ES-I3 (cell line): ENCODE measurements around the gene NXPH2.

Experiments
- H3K36me3 ChIP-seq: 2 replicates; pipeline ENCODE4 v1.6.1; 2013; ENCODE audit warnings: mild to moderate bottlenecking, low read length, control low read depth, moderate library complexity; ENCODE audit not compliant: insufficient read depth
- H3K4me1 ChIP-seq: 2 replicates; pipeline ENCODE4 v1.6.1; 2013; ENCODE audit warnings: mild to moderate bottlenecking, control low read depth, low read length; ENCODE audit not compliant: insufficient read depth
- H3K9ac ChIP-seq: 2 replicates; pipeline ENCODE4 v1.6.1; 2013; ENCODE audit warnings: low read depth, mild to moderate bottlenecking, low read length, moderate library complexity
- H3K9me3 ChIP-seq: 2 replicates; pipeline ENCODE4 v1.6.1; 2013; ENCODE audit warnings: mild to moderate bottlenecking, low read length, moderate library complexity; ENCODE audit not compliant: control insufficient read depth, insufficient read depth

NXPH2 gene

GRCh38 chr2:138711812-138712211, 68.4 kb downstream of the NXPH2 start:
- H3K9me3 ChIP-seq, result no peaks in the 10 kb centered on the region
- H3K36me3 ChIP-seq, result no peaks in the 10 kb centered on the region
- H3K4me1 ChIP-seq, result no peaks in the 10 kb centered on the region
- no peak overlapping the region for H3K9ac ChIP-seq

- Histone ChIP-seq H3K9me3 (no peaks in the 10 kb centered on the region), H3K4me1 (no peaks in the 10 kb centered on the region), H3K36me3 (no peaks in the 10 kb centered on the region), H3K9ac (no peak overlapping the region)
These were observed 71.4 kb downstream of the NXPH2 start for GRCh38 chr2:138708682-138709241.

- no peaks in the 10 kb centered on the region for H3K9me3 ChIP-seq
- no peak overlapping the region for H3K9ac ChIP-seq
- H3K36me3 ChIP-seq, result no peaks in the 10 kb centered on the region
- H3K4me1 ChIP-seq, result no peaks in the 10 kb centered on the region
These were observed 72.7 kb downstream of the NXPH2 start for GRCh38 chr2:138707392-138708074.

GRCh38 chr2:138703242-138703641, 76.9 kb downstream of the NXPH2 start:
- Histone ChIP-seq H3K9ac (no peak overlapping the region), H3K9me3 (no peaks in the 10 kb centered on the region), H3K36me3 (no peaks in the 10 kb centered on the region), H3K4me1 (peaks cover 9% of the 10 kb centered on the region; the same call in 1 of the 2 replicates)

GRCh38 chr2:138700716-138701115, 79.5 kb downstream of the NXPH2 start:
- Histone ChIP-seq H3K36me3 (no peaks in the 10 kb centered on the region), H3K4me1 (peaks cover 9% of the 10 kb centered on the region; the same call in 1 of the 2 replicates), H3K9ac (no peak overlapping the region), H3K9me3 (no peaks in the 10 kb centered on the region)

GRCh38 chr2:138699421-138699820, 80.8 kb downstream of the NXPH2 start:
- H3K4me1 ChIP-seq, result peaks cover 9% of the 10 kb centered on the region; the same call in 1 of the 2 replicates
- H3K36me3 ChIP-seq, result no peaks in the 10 kb centered on the region
- H3K9me3 ChIP-seq, result no peaks in the 10 kb centered on the region
- no peak overlapping the region for H3K9ac ChIP-seq

- H3K4me1 ChIP-seq, result peaks cover 9% of the 10 kb centered on the region; the same call in 1 of the 2 replicates
- H3K9me3 ChIP-seq, result no peaks in the 10 kb centered on the region
- H3K36me3 ChIP-seq, result no peaks in the 10 kb centered on the region
- H3K9ac ChIP-seq, result no peak overlapping the region
These were observed 81.8 kb downstream of the NXPH2 start for GRCh38 chr2:138698428-138698827.

GRCh38 chr2:138691667-138692066, 88.5 kb downstream of the NXPH2 start:
- no peaks in the 10 kb centered on the region for H3K9me3 ChIP-seq

GRCh38 chr2:138689705-138690104, 90.5 kb downstream of the NXPH2 start:
- Histone ChIP-seq H3K4me1 (no peaks in the 10 kb centered on the region), H3K9me3 (no peaks in the 10 kb centered on the region), H3K9ac (no peak overlapping the region), H3K36me3 (no peaks in the 10 kb centered on the region)

More at GRCh38 chr2:138691667-138692066, 88.5 kb downstream of the NXPH2 start:
- H3K4me1 ChIP-seq, result no peaks in the 10 kb centered on the region
- no peaks in the 10 kb centered on the region for H3K36me3 ChIP-seq
- H3K9ac ChIP-seq, result no peak overlapping the region

- H3K9me3 ChIP-seq, result no peaks in the 10 kb centered on the region
- no peaks in the 10 kb centered on the region for H3K36me3 ChIP-seq
- H3K4me1 ChIP-seq, result no peaks in the 10 kb centered on the region
- H3K9ac ChIP-seq, result no peak overlapping the region
These were observed 98.0 kb downstream of the NXPH2 start for GRCh38 chr2:138682163-138682562.

- Histone ChIP-seq H3K4me1 (no peaks in the 10 kb centered on the region), H3K9me3 (no peaks in the 10 kb centered on the region), H3K36me3 (no peaks in the 10 kb centered on the region), H3K9ac (no peak overlapping the region)
These were observed 103.0 kb downstream of the NXPH2 start for GRCh38 chr2:138677221-138677620.

GRCh38 chr2:138676619-138677021, 103.6 kb downstream of the NXPH2 start:
- no peaks in the 10 kb centered on the region for H3K4me1 ChIP-seq
- H3K9ac ChIP-seq, result no peak overlapping the region
- no peaks in the 10 kb centered on the region for H3K9me3 ChIP-seq
- no peaks in the 10 kb centered on the region for H3K36me3 ChIP-seq

- H3K9ac ChIP-seq, result no peak overlapping the region
- H3K36me3 ChIP-seq, result no peaks in the 10 kb centered on the region
- H3K9me3 ChIP-seq, result no peaks in the 10 kb centered on the region
- peaks cover 17% of the 10 kb centered on the region for H3K4me1 ChIP-seq
These were observed 108.6 kb downstream of the NXPH2 start for GRCh38 chr2:138671566-138671965.

GRCh38 chr2:138670734-138671133, 109.5 kb downstream of the NXPH2 start:
- no peaks in the 10 kb centered on the region for H3K9me3 ChIP-seq
- no peaks in the 10 kb centered on the region for H3K36me3 ChIP-seq
- peaks cover 17% of the 10 kb centered on the region for H3K4me1 ChIP-seq
- no peak overlapping the region for H3K9ac ChIP-seq

- Histone ChIP-seq H3K9me3 (no peaks in the 10 kb centered on the region), H3K4me1 (peaks cover 12% of the 10 kb centered on the region), H3K9ac (no peak overlapping the region), H3K36me3 (no peaks in the 10 kb centered on the region)
These were observed 114.3 kb downstream of the NXPH2 start for GRCh38 chr2:138665937-138666336.
